HFFc6 (cell line): ENCODE measurements around the gene ZFYVE28. TPM values are rescaled to one million over a fixed set of nuclear protein-coding genes. Genes with fewer than 3 reads are reported as not detected.

ENCODE experiments used
- DNase-seq: peaks from one replicate; pipeline ENCODE4 v3.0.0-alpha.2; 2018
- H3K27ac Mint-ChIP-seq: 2 replicates; pipeline ENCODE4 v1.8.0; 2020; ENCODE audit warnings: mild to moderate bottlenecking, mixed read lengths
- H3K27me3 Mint-ChIP-seq: 2 replicates; pipeline ENCODE4 v1.8.0; 2021; ENCODE audit warnings: mild to moderate bottlenecking, moderate library complexity, mixed read lengths; ENCODE audit not compliant: insufficient read depth
- H3K36me3 Mint-ChIP-seq: 2 replicates; pipeline ENCODE4 v1.8.0; 2021; ENCODE audit warnings: low read depth, mixed read lengths
- H3K4me1 Mint-ChIP-seq: 2 replicates; pipeline ENCODE4 v1.8.0; 2020; ENCODE audit warnings: low read depth, mixed read lengths
- H3K4me3 Mint-ChIP-seq: 2 replicates; pipeline ENCODE4 v1.8.0; 2020; ENCODE audit warnings: mild to moderate bottlenecking, moderate library complexity, mixed read lengths
- H3K9me3 Mint-ChIP-seq: 2 replicates; pipeline ENCODE4 v1.8.0; 2020; ENCODE audit warnings: mild to moderate bottlenecking, mixed read lengths
- CTCF ChIP-seq: fragments of 200-600 bp; sonication (generic); IDR thresholded peaks from 2 replicates; pipeline ENCODE4 v1.5.0; 2021; ENCODE audit warnings: antibody characterized with exemption, mild to moderate bottlenecking
- total RNA-seq, 6 experiments: library from RNA; stranded (reverse); fragmentation: NEBNext Ultra II Directional; extraction: Animal tissue kit (Norgen Biotek cat#: 25700); gene quantifications; 2 replicates in 1 of 6; 3 replicates in 5 of 6; pipeline ENCODE4 v1.2.3, GENCODE V29; 2021

Gene ZFYVE28
- total RNA-seq, 6 experiments from 2014 or later: 1.8 to 5.4 (median 2.2) TPM

- Mint-ChIP-seq H3K36me3 (no peaks in the 10 kb centered on the region), H3K27me3 (peaks cover 40% of the 10 kb centered on the region), H3K27ac (no peak overlapping the region), H3K9me3 (no peaks in the 10 kb centered on the region), H3K4me3 (no peak overlapping the region; the same call in 1 of the 2 replicates), H3K4me1 (peaks cover 40% of the 10 kb centered on the region)
- no peak for TF ChIP-seq CTCF
- DNase-seq: no peak
Measured at GRCh38 chr4:2416564-2417225, 1.8 kb downstream of the ZFYVE28 start.

GRCh38 chr4:2415881-2416563 lies 2.4 kb downstream of the ZFYVE28 start:
- peaks cover 40% of the 10 kb centered on the region for H3K4me1 Mint-ChIP-seq
- peaks cover 35% of the 10 kb centered on the region for H3K27me3 Mint-ChIP-seq
- H3K36me3 Mint-ChIP-seq: no peaks in the 10 kb centered on the region
- no peaks in the 10 kb centered on the region for H3K9me3 Mint-ChIP-seq
- H3K4me3 Mint-ChIP-seq: no peak overlapping the region; the same call in 1 of the 2 replicates
- no peak overlapping the region for H3K27ac Mint-ChIP-seq
- no peak for TF ChIP-seq CTCF
- no peak for DNase-seq

GRCh38 chr4:2415213-2415612 lies 3.2 kb downstream of the ZFYVE28 start:
- TF ChIP-seq CTCF: no peak
- Mint-ChIP-seq H3K9me3 (no peaks in the 10 kb centered on the region), H3K27ac (no peak overlapping the region), H3K27me3 (peaks cover 28% of the 10 kb centered on the region), H3K4me3 (no peak overlapping the region), H3K36me3 (no peaks in the 10 kb centered on the region), H3K4me1 (peaks cover 40% of the 10 kb centered on the region)
- no peak for DNase-seq

DNA sequence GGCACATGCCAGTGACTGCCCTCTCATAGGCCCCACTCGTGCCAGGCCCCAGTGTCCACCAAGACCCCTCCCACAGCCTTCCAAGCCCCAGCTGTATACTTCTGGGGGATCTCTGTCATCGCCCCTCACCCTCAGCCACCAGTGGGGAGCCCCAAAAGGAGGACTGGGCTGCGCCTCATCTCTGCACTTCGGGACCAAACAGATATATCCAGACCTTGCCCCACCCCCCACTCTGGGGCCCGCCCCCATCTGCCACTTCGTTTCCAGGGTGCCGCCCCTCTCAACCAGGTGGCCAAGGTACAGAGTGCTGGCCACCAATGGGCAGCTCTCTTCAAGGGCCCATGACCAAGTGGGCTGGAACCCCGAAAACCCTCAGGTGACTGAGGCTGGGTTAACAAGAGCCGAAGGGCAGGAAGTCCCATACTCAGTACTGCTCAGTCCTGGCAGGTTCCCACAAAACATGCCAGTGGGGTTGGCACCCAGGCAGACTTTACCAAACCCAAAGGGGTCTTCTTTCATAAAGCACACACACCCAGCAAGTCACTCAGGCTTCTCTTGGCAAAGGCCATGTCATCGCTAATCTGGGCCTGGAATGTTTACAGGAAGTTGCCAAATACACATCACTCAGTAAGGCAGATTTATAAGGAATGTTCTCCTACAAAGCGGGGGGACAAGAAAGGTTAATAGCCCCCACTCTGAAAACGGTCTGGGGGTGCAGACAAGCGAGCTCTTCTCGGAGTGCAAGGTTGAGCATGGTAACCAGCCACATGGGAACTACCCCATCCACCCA lies 4.4 kb downstream of the ZFYVE28 start:
- H3K27ac Mint-ChIP-seq: peak overlapping the region; percentile 97
- DNase-seq: no peak
- peaks cover 16% of the 10 kb centered on the region for H3K27me3 Mint-ChIP-seq
- H3K4me3 Mint-ChIP-seq: peak overlapping the region; percentile 86; the same call in 1 of the 2 replicates
- no peaks in the 10 kb centered on the region for H3K36me3 Mint-ChIP-seq
- H3K9me3 Mint-ChIP-seq: no peaks in the 10 kb centered on the region
- no peak for TF ChIP-seq CTCF
- peaks cover 29% of the 10 kb centered on the region for H3K4me1 Mint-ChIP-seq

- TF ChIP-seq CTCF: peak; percentile 73
- peak overlapping the region; percentile 97 for H3K27ac Mint-ChIP-seq
- no peaks in the 10 kb centered on the region for H3K9me3 Mint-ChIP-seq
- H3K27me3 Mint-ChIP-seq: peaks cover 17% of the 10 kb centered on the region
- peak; percentile 95 for DNase-seq
- H3K4me1 Mint-ChIP-seq: peaks cover 27% of the 10 kb centered on the region
- H3K4me3 Mint-ChIP-seq: peak overlapping the region; percentile 86
- no peaks in the 10 kb centered on the region for H3K36me3 Mint-ChIP-seq
Measured at GRCh38 chr4:2412885-2413716, 5.3 kb downstream of the ZFYVE28 start.
